Measurements from ENCODE around the gene HECW1.

Gene HECW1

GRCh38 chr7:43589728-43590127, 477.3 kb downstream of the HECW1 start:
- no peak for ATAC-seq
- TF ChIP-seq POU6F1 (CRISPR knock-in tag; IDR thresholded peaks at IDR 0.05; ENCODE audit: borderline replicate concordance, low read depth) (no peak), ZC3H10 (CRISPR knock-in tag; IDR thresholded peaks at IDR 0.05) (no peak), CSRNP3 (CRISPR knock-in tag; IDR thresholded peaks at IDR 0.05) (no peak), TOX (CRISPR knock-in tag; IDR thresholded peaks at IDR 0.05; ENCODE audit: borderline replicate concordance) (no peak), SNAI2 (CRISPR knock-in tag; IDR thresholded peaks at IDR 0.05) (no peak), TCF4 (CRISPR knock-in tag; IDR thresholded peaks at IDR 0.05; ENCODE audit: borderline replicate concordance) (no peak), ZNF565 (CRISPR knock-in tag; conservative IDR thresholded peaks at IDR 0.05; ENCODE audit: low read depth) (no peak), PATZ1 (CRISPR knock-in tag; IDR thresholded peaks at IDR 0.05; ENCODE audit: borderline replicate concordance) (no peak), TSHZ2 (CRISPR knock-in tag; IDR thresholded peaks at IDR 0.05) (no peak), ZFP3 (CRISPR knock-in tag; IDR thresholded peaks at IDR 0.05) (no peak), OSR1 (CRISPR knock-in tag; IDR thresholded peaks at IDR 0.05) (no peak), CREB5 (CRISPR knock-in tag; IDR thresholded peaks at IDR 0.05; ENCODE audit: low read depth) (no peak), ESRRG (CRISPR knock-in tag; IDR thresholded peaks at IDR 0.05) (no peak), BACH2 (CRISPR knock-in tag; IDR thresholded peaks at IDR 0.05; ENCODE audit: borderline replicate concordance) (no peak), ZNF8 (CRISPR knock-in tag; IDR thresholded peaks at IDR 0.05) (no peak), ZFP30 (CRISPR knock-in tag; IDR thresholded peaks at IDR 0.05) (no peak), ISL1 (CRISPR knock-in tag; IDR thresholded peaks at IDR 0.05) (no peak), PPARA (CRISPR knock-in tag; IDR thresholded peaks at IDR 0.05; ENCODE audit: borderline replicate concordance) (no peak), GLIS3 (CRISPR knock-in tag; IDR thresholded peaks at IDR 0.05) (no peak), CSDC2 (CRISPR knock-in tag; IDR thresholded peaks at IDR 0.05) (no peak)

- peak; percentile 4; the same call in 2 of the 3 replicates for ATAC-seq
- TF ChIP-seq CSDC2 (CRISPR knock-in tag; IDR thresholded peaks at IDR 0.05) (no peak), SNAI2 (CRISPR knock-in tag; IDR thresholded peaks at IDR 0.05) (no peak), BACH2 (CRISPR knock-in tag; IDR thresholded peaks at IDR 0.05; ENCODE audit: borderline replicate concordance) (no peak), TSHZ2 (CRISPR knock-in tag; IDR thresholded peaks at IDR 0.05) (no peak), PATZ1 (CRISPR knock-in tag; IDR thresholded peaks at IDR 0.05; ENCODE audit: borderline replicate concordance) (no peak), ZNF70 (CRISPR knock-in tag; IDR thresholded peaks at IDR 0.05) (no peak), GLIS3 (CRISPR knock-in tag; IDR thresholded peaks at IDR 0.05) (no peak), CREB5 (CRISPR knock-in tag; IDR thresholded peaks at IDR 0.05; ENCODE audit: low read depth) (no peak), ZFP30 (CRISPR knock-in tag; IDR thresholded peaks at IDR 0.05) (no peak), PPARA (CRISPR knock-in tag; IDR thresholded peaks at IDR 0.05; ENCODE audit: borderline replicate concordance) (no peak), ISL1 (CRISPR knock-in tag; IDR thresholded peaks at IDR 0.05) (no peak), OSR1 (CRISPR knock-in tag; IDR thresholded peaks at IDR 0.05) (no peak), ARNTL (CRISPR knock-in tag; IDR thresholded peaks at IDR 0.05; ENCODE audit: borderline replicate concordance, low read depth) (no peak), RARB (CRISPR knock-in tag; IDR thresholded peaks at IDR 0.05) (no peak), ZNF8 (CRISPR knock-in tag; IDR thresholded peaks at IDR 0.05) (no peak), ZC3H10 (CRISPR knock-in tag; IDR thresholded peaks at IDR 0.05) (no peak)
Measured at GRCh38 chr7:43590862-43591557, 478.6 kb downstream of the HECW1 start.

Measured in SK-N-SH treated with all-trans-retinoic acid at 6 μM for 48 hours (cell line).